DMS79 (cell line): Measurements from ENCODE around the gene POGLUT2.

Source experiments
- DNase-seq: peaks from one replicate; lab custom pipeline; 2025; lab: John Stamatoyannopoulos, UW

Gene POGLUT2

GRCh38 chr13:102768909-102769308 lies 29.9 kb downstream of the POGLUT2 start:
- DNase-seq, result no peak

- no peak for DNase-seq
Measured at GRCh38 chr13:102763741-102764140, 35.0 kb downstream of the POGLUT2 start.

GRCh38 chr13:102761071-102761470 lies 37.7 kb downstream of the POGLUT2 start:
- peak; percentile 29 for DNase-seq

GRCh38 chr13:102758842-102759241 lies 39.9 kb downstream of the POGLUT2 start:
- no peak for DNase-seq

GRCh38 chr13:102757006-102757405 lies 41.8 kb downstream of the POGLUT2 start:
- no peak for DNase-seq

- no peak for DNase-seq
Measured at GRCh38 chr13:102751886-102752285, 46.9 kb downstream of the POGLUT2 start.

- DNase-seq, result no peak
Measured at GRCh38 chr13:102742506-102742905, 56.3 kb downstream of the POGLUT2 start.

- DNase-seq, result no peak
Measured at GRCh38 chr13:102742101-102742500, 56.7 kb downstream of the POGLUT2 start.
